ENCODE results near the gene ADAMTS7. TPM values are rescaled to one million over a fixed set of nuclear protein-coding genes. Genes with fewer than 3 reads are reported as not detected.

ADAMTS7 gene
- total RNA-seq, 3 donors from 2014 or later = 1.3 to 5.7 (median 1.8) TPM

- DNase-seq = no peak
- Histone ChIP-seq H3K4me3 (no peak overlapping the region), H3K9me3 (no peaks in the 10 kb centered on the region), H3K36me3 (ENCODE audit: low read depth) (no peaks in the 10 kb centered on the region), H3K4me1 (ENCODE audit: low read depth) (peaks cover 4% of the 10 kb centered on the region)
- no peak for ATAC-seq
- intact Hi-C loops (cut with DNase I, micrococcal nuclease) = no loop called here
- no peak for TF ChIP-seq CTCF (IDR thresholded peaks at IDR 0.05)
Observed at GRCh38 chr15:78718837-78719236, 92.4 kb downstream of the ADAMTS7 start.

DNA sequence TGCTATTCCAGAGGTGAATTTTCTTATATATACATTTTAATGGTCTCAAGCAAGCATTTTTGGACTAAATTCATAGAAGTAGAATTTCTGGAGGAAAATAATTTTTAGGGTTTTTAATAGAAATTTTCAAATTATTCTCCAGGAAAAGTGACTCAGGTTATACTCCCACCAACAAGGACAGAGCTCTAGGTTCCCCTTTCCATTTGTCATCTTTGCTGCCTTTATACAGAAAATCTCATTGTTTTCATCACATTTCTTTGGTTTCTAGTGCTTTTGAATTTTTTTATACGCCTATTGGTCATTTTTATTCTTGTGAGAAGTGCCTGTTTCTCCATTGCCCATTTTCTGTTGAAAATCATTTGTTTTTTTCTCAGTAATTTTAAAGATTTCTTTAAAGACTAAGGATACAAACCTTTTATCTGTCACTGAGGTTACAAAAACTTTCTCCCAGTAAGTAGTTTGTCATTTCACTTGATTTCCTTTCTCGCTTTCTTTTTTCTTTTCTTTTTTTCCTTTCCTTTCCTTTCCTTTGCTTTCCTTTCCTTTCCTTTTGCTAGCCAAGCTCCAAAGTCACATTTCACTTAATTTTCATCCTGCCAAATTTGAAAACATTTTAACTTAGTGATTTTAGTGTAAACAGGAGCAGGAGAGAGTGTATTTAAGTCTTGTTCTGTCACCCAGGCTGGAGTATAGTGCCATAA lies 93.2 kb downstream of the ADAMTS7 start:
- H3K36me3 ChIP-seq (ENCODE audit: low read depth) = no peaks in the 10 kb centered on the region
- H3K9me3 ChIP-seq = no peaks in the 10 kb centered on the region
- H3K4me3 ChIP-seq = no peak overlapping the region
- ATAC-seq = no peak
- no peak for TF ChIP-seq CTCF (IDR thresholded peaks at IDR 0.05)
- intact Hi-C loops (cut with DNase I, micrococcal nuclease) = no loop called here
- no peak for DNase-seq
- H3K4me1 ChIP-seq (ENCODE audit: low read depth) = peaks cover 4% of the 10 kb centered on the region

- Histone ChIP-seq H3K4me3 (no peak overlapping the region), H3K36me3 (ENCODE audit: low read depth) (no peaks in the 10 kb centered on the region), H3K9me3 (no peaks in the 10 kb centered on the region), H3K4me1 (ENCODE audit: low read depth) (peaks cover 4% of the 10 kb centered on the region)
- intact Hi-C loops (cut with DNase I, micrococcal nuclease) = no loop called here
- no peak for DNase-seq
- no peak for ATAC-seq
- TF ChIP-seq CTCF (IDR thresholded peaks at IDR 0.05) = no peak
Observed at GRCh38 chr15:78716651-78717050, 94.6 kb downstream of the ADAMTS7 start.

GRCh38 chr15:78715930-78716329 lies 95.3 kb downstream of the ADAMTS7 start:
- no peak for DNase-seq
- intact Hi-C loops (cut with DNase I, micrococcal nuclease) = no loop called here

DNA sequence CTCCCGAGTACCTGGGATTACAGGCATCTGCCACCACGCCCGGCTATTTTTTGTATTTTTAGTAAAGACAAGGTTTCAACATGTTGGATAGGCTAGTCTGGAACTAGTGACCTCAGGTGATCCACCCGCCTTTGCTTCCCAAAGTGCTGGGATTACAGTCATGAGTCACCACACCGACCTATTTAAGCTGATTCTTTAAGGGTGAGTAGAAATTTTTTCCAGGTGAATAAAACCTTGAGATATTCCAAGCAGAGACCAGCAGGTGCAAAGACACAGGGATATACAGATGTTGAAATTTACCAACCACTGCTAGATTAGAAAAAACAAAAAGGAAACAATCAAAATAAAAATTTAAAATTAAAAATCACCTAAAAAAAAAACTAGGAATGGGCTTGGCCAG lies 95.8 kb downstream of the ADAMTS7 start:
- TF ChIP-seq CTCF (IDR thresholded peaks at IDR 0.05) = no peak
- no peaks in the 10 kb centered on the region for H3K36me3 ChIP-seq (ENCODE audit: low read depth)
- H3K4me3 ChIP-seq = no peak overlapping the region
- peaks cover 4% of the 10 kb centered on the region for H3K4me1 ChIP-seq (ENCODE audit: low read depth)
- H3K9me3 ChIP-seq = no peaks in the 10 kb centered on the region
- ATAC-seq (no peak), DNase-seq (no peak)
- intact Hi-C loops (cut with DNase I, micrococcal nuclease) = no loop called here

More at GRCh38 chr15:78715930-78716329, 95.3 kb downstream of the ADAMTS7 start:
- peaks cover 4% of the 10 kb centered on the region for H3K4me1 ChIP-seq (ENCODE audit: low read depth)
- ATAC-seq = no peak
- H3K36me3 ChIP-seq (ENCODE audit: low read depth) = no peaks in the 10 kb centered on the region
- no peaks in the 10 kb centered on the region for H3K9me3 ChIP-seq
- TF ChIP-seq CTCF (IDR thresholded peaks at IDR 0.05) = no peak
- H3K4me3 ChIP-seq = no peak overlapping the region
